NCI-H146 (cell line): ENCODE data around the gene SESN2.

Experiments
- DNase-seq: peaks from one replicate; lab custom pipeline; 2025; lab: John Stamatoyannopoulos, UW

The SESN2 gene

GRCh38 chr1:28259252-28259933 is at the start of gene SESN2:
TSS of gene SESN2 (plus strand) at chr1:28259518. CDS start at chr1:28259848, 330 bp downstream.
- peak; percentile 93 for DNase-seq

GRCh38 chr1:28209700-28210099 is 49.6 kb upstream of the SESN2 start:
- DNase-seq = no peak

- DNase-seq = no peak
These were observed 46.0 kb upstream of the SESN2 start for GRCh38 chr1:28213315-28213714.

- DNase-seq = no peak
These were observed 30.2 kb upstream of the SESN2 start for GRCh38 chr1:28229089-28229488.

GRCh38 chr1:28229996-28230395 is 29.3 kb upstream of the SESN2 start:
- DNase-seq = no peak

- DNase-seq = peak; percentile 91
These were observed 26.6 kb upstream of the SESN2 start, which contains the start of gene DNAJC8 for GRCh38 chr1:28232558-28233263. TSS of gene DNAJC8 (minus strand) at chr1:28233029. CDS start at chr1:28232998, 31 bp downstream.

- DNase-seq = no peak
These were observed 26.1 kb upstream of the SESN2 start for GRCh38 chr1:28233264-28233606.

GRCh38 chr1:28235755-28236655 is 23.3 kb upstream of the SESN2 start, which contains the start of gene ATP5IF1:
TSS of gene ATP5IF1 (plus strand) at chr1:28236124. CDS start at chr1:28236184, 60 bp downstream.
- peak; percentile 96 for DNase-seq

GRCh38 chr1:28236656-28237322 is 22.5 kb upstream of the SESN2 start:
- no peak for DNase-seq

- DNase-seq = no peak
These were observed 20.3 kb upstream of the SESN2 start for GRCh38 chr1:28239004-28239403.

GRCh38 chr1:28240024-28240423 is 19.3 kb upstream of the SESN2 start:
- DNase-seq = no peak

GRCh38 chr1:28241638-28242241 is 17.6 kb upstream of the SESN2 start:
- DNase-seq = no peak

GRCh38 chr1:28243685-28244311 is 15.5 kb upstream of the SESN2 start:
- no peak for DNase-seq

GRCh38 chr1:28244549-28245251 is 14.6 kb upstream of the SESN2 start:
- DNase-seq = no peak

GRCh38 chr1:28246427-28246832 is 12.9 kb upstream of the SESN2 start:
- DNase-seq = peak; percentile 6

- DNase-seq = no peak
These were observed 11.6 kb upstream of the SESN2 start for GRCh38 chr1:28247612-28248272.

- peak; percentile 55 for DNase-seq
These were observed 10.9 kb upstream of the SESN2 start for GRCh38 chr1:28248273-28249012.

GRCh38 chr1:28249013-28249865 is 10.1 kb upstream of the SESN2 start:
- peak; percentile 27 for DNase-seq
